GM21717 (cell line): ENCODE results near the gene SSRP1.
A peak's percentile ranks its signal among the peaks of the same experiment; 100 is the strongest.
"Not testable (repeated sequence)": the region's sequence is repeated elsewhere in the genome, so short reads cannot be mapped to it uniquely, and the experiment has no call there.

ENCODE experiments used
- ATAC-seq: cut with Tn5 transposase; IDR thresholded peaks from one replicate; pipeline ENCODE4 v1.9.1; 2021; ENCODE audit warnings: mild to moderate bottlenecking, moderate library complexity; ENCODE audit not compliant: unreplicated experiment

Gene SSRP1

GRCh38 chr11:57303280-57303989, 32.3 kb downstream of the SSRP1 start:
- no peak for ATAC-seq

GRCh38 chr11:57302489-57302888, 33.2 kb downstream of the SSRP1 start:
- no peak for ATAC-seq

DNA sequence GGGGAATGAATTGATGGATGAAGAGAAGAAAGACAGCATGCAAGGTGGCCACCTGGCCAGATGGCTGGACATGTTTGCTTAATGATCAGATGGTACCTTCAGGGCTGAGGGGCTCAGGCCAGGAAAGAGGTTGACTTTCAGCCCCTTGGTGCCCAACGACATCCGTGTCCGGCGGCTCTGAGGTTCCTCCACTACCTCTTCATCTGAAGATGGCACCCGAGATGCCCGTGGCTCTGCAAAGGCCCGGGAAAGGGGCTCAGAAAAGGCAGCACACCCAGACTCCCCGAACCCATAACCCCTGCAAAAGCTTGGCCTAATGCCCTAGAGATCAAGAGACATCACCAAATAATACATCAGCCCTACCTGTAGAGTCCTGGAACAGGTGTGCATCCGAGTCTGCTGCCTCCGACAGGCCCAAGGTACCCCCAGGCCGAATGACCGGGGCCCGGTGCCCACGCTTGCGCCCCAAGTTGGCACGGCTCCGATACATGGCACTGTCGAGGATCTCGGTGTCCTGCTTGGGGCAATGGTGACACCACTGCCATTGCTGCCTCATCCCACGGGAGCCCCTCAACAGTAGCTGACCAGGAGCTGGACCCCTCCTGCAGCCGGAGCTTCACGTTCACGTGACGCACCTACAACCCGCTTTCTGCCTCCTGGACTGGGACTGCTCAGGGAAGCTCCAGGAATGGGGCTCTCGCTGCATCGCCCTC, 33.8 kb downstream of the SSRP1 start:
- no peak for ATAC-seq

DNA sequence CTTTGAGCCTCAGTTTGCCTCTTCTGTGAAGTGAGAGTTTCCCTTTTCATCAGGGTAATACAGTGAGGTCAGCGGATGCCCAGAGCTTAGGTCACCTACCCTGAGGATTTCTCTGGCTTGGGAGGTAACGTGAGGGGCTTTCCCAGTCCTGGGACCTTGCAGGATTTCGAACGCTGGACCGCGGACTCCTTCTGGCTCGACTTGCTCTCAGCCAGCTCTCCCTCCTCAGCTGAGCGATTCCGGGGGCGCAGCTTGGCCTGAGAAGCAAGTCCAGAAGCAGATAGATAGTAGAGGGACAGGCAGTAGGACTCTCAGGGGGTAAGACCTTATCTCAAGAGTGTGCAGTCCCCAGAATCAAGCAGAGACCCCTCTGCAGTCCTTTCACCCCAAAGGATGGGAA, 34.9 kb downstream of the SSRP1 start:
- no peak for ATAC-seq

- no peak for ATAC-seq
These were observed 36.4 kb downstream of the SSRP1 start for GRCh38 chr11:57299150-57299737.

DNA sequence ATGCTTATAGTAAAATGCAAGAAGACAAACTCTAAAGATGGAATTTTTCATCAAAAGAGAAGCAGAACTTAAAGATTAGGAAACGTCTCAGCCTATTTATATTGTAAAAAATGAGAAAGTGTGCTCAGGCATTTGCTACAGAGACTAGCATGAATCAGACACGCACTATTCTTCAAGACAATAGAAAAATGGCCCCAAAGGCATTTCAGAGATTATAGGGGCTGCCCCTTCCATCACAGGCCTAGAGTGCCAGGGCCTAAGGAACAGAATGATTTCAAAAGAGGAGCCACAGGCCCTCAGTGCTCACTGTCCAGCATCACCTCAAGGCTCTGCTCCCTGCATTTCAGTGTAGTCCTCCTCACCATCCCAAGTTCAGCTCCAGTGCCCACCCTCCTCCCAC, 38.5 kb downstream of the SSRP1 start:
- ATAC-seq = no peak

DNA sequence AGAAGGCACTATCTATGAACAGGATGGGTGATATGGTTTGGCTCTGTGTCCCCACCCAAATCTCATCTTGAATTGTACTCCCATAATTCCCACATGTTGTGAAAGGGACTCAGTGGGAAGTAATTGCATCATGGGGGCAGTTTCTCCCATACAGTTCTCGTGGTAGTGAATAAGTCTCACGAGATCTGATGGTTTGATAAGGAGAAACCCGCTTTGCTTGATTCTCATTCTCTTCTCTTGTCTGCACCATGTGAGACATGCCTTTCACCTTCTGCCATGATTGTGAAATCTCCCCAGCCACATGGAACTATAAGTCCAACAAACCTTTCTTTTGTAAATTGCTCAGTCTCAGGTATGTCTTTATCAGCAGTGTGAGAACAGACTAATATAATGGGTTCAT, 39.5 kb downstream of the SSRP1 start:
- ATAC-seq = not testable (repeated sequence)

- no peak for ATAC-seq
These were observed 41.2 kb downstream of the SSRP1 start for GRCh38 chr11:57294225-57295131.

GRCh38 chr11:57290288-57290687, 45.4 kb downstream of the SSRP1 start:
- ATAC-seq = no peak

DNA sequence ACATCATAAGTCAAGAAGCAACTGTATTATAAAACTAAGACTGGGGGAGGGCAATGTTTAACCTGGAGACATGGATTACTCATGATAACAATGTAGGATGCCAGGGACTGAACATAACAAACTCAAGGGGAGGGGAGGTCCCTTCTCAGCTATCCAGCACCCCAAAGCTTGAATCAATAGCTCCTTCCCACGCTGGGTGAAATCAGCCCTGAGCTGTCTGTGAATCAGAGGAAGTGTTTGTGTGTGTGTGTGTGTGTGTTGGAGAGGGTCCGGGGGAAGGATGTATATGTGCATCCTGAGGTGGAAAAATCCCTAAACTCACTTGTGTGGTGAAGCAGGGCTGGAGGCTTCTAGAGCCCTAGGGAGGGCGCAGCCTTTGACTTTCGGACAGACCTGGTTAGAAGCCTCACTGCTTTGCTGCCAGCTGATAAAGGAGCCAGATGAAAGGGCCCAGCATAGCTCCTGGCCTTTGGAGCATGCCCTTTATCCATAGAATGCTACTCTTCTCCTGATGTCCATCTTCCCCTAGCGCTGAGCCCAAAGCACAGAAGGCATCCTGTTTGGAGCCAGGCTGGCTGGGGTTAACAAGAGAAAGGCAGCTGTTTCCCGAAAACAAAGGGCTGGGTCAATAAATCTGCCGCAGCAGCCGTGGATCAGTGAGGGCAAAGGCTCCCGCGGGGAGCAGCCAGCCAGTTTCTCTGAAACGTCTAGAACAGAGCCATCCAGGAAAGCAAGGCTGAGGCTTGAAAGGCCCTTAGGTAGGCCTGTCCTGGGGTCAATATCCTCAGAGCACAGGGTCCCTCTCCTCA, 46.7 kb downstream of the SSRP1 start:
- no peak for ATAC-seq

- ATAC-seq = no peak
These were observed 47.8 kb downstream of the SSRP1 start for GRCh38 chr11:57287884-57288283.

DNA sequence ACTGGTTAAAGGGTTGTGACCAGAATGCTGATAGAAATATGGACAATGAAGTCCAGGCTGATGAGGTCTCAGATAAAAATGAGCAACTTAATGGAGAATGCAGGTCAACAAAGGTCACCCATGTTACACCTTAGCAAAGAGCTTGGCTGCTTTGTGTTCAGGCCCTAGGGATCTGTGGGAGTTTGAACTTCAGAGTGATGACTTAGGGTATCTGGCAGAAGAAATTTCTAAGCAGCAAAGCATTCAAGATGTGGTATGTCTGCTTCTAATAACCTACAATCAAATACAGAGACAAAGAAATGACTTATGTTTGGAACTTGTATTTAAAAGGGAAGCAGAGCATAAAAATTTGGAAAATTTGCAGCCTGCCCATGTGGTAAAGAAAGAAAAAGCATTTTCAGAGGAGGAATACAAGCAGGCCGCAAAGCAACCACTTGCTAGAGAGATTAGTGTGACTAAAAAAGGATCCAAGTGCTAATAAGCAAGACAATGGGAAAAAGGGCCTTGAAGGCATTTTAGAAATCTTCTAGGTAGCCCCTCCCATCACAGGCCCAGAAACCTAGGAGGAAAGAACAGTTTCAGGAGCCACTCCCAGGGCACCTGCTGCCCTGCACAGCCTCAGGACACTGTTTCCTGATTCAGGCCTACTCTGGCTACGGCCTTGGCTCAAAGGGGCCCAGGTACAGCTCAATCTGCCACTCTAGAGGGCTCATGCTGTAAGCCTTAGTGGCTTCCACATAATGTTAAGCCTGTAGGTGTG, 52.3 kb downstream of the SSRP1 start:
- ATAC-seq = no peak

DNA sequence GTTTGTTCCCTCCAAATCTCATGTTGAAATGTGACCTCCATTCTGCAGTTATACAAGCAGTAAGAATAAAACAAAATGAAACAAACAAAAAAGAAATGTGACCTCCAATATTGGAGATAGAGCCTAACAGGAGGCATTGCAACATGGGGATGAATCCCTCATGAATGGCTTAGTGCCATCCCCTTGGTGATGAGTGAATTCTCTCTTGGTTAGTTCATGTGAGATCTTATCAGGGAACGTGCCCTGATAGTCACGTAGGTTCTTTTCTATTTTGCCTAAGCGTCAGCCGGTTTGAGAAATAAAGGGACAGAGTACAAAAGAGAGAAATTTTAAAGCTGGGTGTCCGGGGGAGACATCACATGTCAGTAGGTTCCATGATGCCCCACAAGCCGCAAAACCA, 54.1 kb downstream of the SSRP1 start:
- ATAC-seq = not testable (repeated sequence)

DNA sequence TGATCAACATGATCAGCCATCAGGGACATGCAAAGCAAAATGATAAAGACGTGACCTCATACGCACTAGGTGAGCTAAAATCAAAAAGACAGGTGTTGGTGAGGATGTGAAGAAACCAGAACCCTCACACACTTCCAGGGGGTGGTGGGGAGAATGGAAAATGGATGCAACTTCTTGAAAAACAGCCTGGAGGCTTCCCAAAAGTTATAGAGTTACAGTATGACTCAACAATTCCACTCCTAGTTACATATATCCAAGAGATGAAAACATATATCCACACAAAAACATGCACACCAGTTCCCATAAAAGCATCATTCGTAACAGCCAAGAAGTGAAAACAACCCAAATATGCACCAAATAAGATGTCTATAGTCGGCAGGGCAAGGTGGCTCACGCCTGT, 56.6 kb downstream of the SSRP1 start:
- no peak for ATAC-seq

- ATAC-seq = no peak
These were observed 57.0 kb downstream of the SSRP1 start for GRCh38 chr11:57278721-57279095.

- peak; percentile 73 for ATAC-seq
These were observed 57.6 kb downstream of the SSRP1 start for GRCh38 chr11:57277845-57278720.

- no peak for ATAC-seq
These were observed 58.6 kb downstream of the SSRP1 start for GRCh38 chr11:57276971-57277675.
